ENCODE results near the gene VAT1L.

VAT1L gene

DNA sequence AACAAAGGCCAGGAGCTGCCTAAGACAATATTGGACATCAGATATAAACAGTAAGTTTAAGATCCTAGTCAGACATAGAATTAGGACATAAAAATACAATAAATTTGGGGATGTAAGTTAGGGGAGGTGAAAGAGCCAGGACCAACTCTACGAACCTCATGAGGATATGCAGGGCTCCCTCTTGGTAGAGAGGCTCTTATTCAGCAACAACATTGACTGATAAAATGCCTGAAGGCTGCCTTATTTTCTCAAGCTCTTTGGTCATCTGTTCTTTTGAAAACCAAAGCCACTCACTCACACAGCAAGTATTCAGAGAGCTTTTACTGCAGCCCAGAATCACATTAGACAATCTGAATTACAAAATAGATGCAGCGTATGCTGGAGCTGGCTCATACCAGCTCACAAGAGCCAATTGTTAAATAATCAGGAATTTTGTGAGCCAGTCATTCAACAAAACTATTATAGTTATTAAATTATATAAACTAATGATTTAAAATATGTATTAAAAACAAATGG, 125.4 kb downstream of the VAT1L start:
- Histone ChIP-seq H3K27ac (no peak overlapping the region), H3K27me3 (no peaks in the 10 kb centered on the region), H3K36me3 (no peaks in the 10 kb centered on the region), H3K4me1 (ENCODE audit: control insufficient read depth in 1 of 2, insufficient read depth in 1 of 2, low read depth in 1 of 2, low read length in 1 of 2) (no peaks in the 10 kb centered on the region), H3K4me3 (ENCODE audit: low read depth in 1 of 2, low read length in 1 of 2) (no peak overlapping the region), H3K9me3 (no peaks in the 10 kb centered on the region)
- no peak for TF ChIP-seq CTCF (IDR thresholded peaks at IDR 0.05)

- Histone ChIP-seq H3K4me1 (ENCODE audit: control insufficient read depth in 1 of 2, insufficient read depth in 1 of 2, low read depth in 1 of 2, low read length in 1 of 2) (no peaks in the 10 kb centered on the region), H3K9me3 (no peaks in the 10 kb centered on the region), H3K27me3 (no peaks in the 10 kb centered on the region), H3K36me3 (no peaks in the 10 kb centered on the region), H3K4me3 (ENCODE audit: low read depth in 1 of 2, low read length in 1 of 2) (no peak overlapping the region), H3K27ac (no peak overlapping the region)
- TF ChIP-seq CTCF (IDR thresholded peaks at IDR 0.05): no peak
These were observed 127.7 kb downstream of the VAT1L start for GRCh38 chr16:77916111-77916510.

DNA sequence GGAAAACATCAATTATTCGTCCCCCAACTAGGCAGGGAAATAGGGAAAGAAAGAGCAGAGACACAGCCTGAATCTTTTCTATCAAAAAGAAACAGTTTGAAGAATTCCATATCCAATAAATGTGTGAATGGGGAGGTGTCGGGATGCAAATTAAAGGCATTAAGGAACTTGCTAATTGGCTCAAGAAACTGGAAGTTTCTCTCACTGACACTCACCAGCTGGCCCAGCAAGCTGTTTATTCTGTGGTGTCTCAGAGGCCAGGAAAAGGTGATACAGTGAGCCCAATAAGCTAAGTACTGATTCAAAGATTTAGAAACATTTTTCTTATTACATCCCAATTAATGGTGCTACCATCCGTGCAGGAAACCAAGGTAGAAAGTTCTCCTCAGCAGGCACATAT, 129.6 kb downstream of the VAT1L start:
- no peaks in the 10 kb centered on the region for H3K36me3 ChIP-seq
- no peak for TF ChIP-seq CTCF (IDR thresholded peaks at IDR 0.05)
- H3K4me1 ChIP-seq (ENCODE audit: control insufficient read depth in 1 of 2, insufficient read depth in 1 of 2, low read depth in 1 of 2, low read length in 1 of 2): no peaks in the 10 kb centered on the region
- no peak overlapping the region for H3K4me3 ChIP-seq (ENCODE audit: low read depth in 1 of 2, low read length in 1 of 2)
- no peaks in the 10 kb centered on the region for H3K9me3 ChIP-seq
- H3K27ac ChIP-seq: no peak overlapping the region
- H3K27me3 ChIP-seq: no peaks in the 10 kb centered on the region

- Histone ChIP-seq H3K27me3 (no peaks in the 10 kb centered on the region), H3K4me1 (ENCODE audit: control insufficient read depth in 1 of 2, insufficient read depth in 1 of 2, low read depth in 1 of 2, low read length in 1 of 2) (no peaks in the 10 kb centered on the region), H3K36me3 (no peaks in the 10 kb centered on the region), H3K27ac (no peak overlapping the region), H3K4me3 (ENCODE audit: low read depth in 1 of 2, low read length in 1 of 2) (no peak overlapping the region), H3K9me3 (no peaks in the 10 kb centered on the region)
- no peak for TF ChIP-seq CTCF (IDR thresholded peaks at IDR 0.05)
These were observed 130.7 kb downstream of the VAT1L start for GRCh38 chr16:77918809-77919707.

GRCh38 chr16:77919761-77920415, 131.5 kb downstream of the VAT1L start:
- Histone ChIP-seq H3K4me1 (ENCODE audit: control insufficient read depth in 1 of 2, insufficient read depth in 1 of 2, low read depth in 1 of 2, low read length in 1 of 2) (no peaks in the 10 kb centered on the region), H3K27ac (no peak overlapping the region), H3K4me3 (ENCODE audit: low read depth in 1 of 2, low read length in 1 of 2) (no peak overlapping the region), H3K27me3 (no peaks in the 10 kb centered on the region), H3K9me3 (no peaks in the 10 kb centered on the region), H3K36me3 (no peaks in the 10 kb centered on the region)
- no peak for TF ChIP-seq CTCF (IDR thresholded peaks at IDR 0.05)
